ENCODE results near the gene TBC1D9B.

The TBC1D9B gene

DNA sequence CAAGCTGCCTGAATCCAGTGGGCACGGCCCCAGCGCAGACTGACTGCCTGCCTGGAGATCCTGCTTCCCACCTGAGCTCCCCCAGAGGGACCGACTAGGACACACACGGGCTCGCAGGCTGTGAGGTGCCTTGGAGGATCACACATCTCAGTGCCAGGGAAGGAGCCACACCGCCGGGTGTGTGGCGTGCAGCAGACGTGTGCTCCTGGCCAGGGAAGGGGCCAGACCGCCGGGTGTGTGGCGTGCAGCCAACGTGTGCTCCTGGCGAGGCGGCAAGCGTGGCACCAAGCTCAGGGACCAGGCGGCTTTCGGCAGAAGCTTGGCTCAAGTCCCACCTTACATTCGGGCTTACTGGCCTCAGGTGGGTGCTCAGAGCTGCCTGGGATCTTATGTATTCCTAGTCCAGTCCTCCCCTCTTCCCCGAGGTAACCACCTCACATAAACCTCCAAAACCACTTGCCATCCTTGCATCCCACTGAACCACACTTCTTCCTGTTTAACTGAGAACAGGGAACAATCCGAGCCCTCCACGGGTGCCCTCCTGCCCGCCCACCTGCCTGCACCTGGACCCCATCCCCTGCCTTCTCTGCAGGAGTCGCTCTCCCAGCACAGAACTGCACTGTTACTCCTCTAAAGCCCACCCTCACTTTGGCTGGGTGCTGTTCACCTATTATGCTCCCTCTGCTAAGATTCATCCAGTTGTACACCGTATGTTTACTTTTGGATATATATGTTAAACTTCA is 26.7 kb downstream of the TBC1D9B start:
- no peaks in the 10 kb centered on the region for H3K4me1 ChIP-seq (ENCODE audit: control insufficient read depth, low read depth, low read length)
- H3K4me3 ChIP-seq (ENCODE audit: low read length) = no peak overlapping the region
- no peak overlapping the region for H3K9ac ChIP-seq (ENCODE audit: low read length)
- H3K27ac ChIP-seq (ENCODE audit: low read length) = no peak overlapping the region
- no peaks in the 10 kb centered on the region for H3K27me3 ChIP-seq (ENCODE audit: control insufficient read depth, insufficient read depth, low read length)
- H3K36me3 ChIP-seq (ENCODE audit: control insufficient read depth, low read depth, low read length) = peaks cover 17% of the 10 kb centered on the region
- H3K9me3 ChIP-seq (ENCODE audit: control insufficient read depth, low read depth, low read length) = peaks cover 4% of the 10 kb centered on the region

- no peak overlapping the region for H3K9ac ChIP-seq (ENCODE audit: low read length)
- no peak overlapping the region for H3K27ac ChIP-seq (ENCODE audit: low read length)
- H3K36me3 ChIP-seq (ENCODE audit: control insufficient read depth, low read depth, low read length) = peaks cover 18% of the 10 kb centered on the region
- peaks cover 4% of the 10 kb centered on the region for H3K9me3 ChIP-seq (ENCODE audit: control insufficient read depth, low read depth, low read length)
- no peaks in the 10 kb centered on the region for H3K27me3 ChIP-seq (ENCODE audit: control insufficient read depth, insufficient read depth, low read length)
- no peaks in the 10 kb centered on the region for H3K4me1 ChIP-seq (ENCODE audit: control insufficient read depth, low read depth, low read length)
- H3K4me3 ChIP-seq (ENCODE audit: low read length) = no peak overlapping the region
Measured at GRCh38 chr5:179880066-179880650, 27.5 kb downstream of the TBC1D9B start.

DNA sequence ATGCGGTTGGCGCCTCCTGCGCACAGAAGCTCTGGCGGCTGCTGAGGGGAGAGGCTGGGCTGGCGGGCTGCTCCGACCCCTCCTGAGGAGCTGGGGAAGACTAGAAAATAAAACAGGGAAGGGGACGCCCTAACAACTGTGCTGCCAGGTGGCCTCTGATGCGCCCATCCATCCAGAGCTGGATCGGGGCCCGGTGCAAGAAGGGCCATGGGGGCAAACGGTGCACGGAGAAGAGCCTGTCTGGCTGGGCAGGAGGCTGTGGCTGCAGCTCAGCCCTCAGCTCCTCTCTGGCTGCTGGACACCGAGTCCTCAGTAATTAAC is 28.0 kb downstream of the TBC1D9B start:
- H3K27me3 ChIP-seq (ENCODE audit: control insufficient read depth, insufficient read depth, low read length) = no peaks in the 10 kb centered on the region
- peaks cover 4% of the 10 kb centered on the region for H3K9me3 ChIP-seq (ENCODE audit: control insufficient read depth, low read depth, low read length)
- no peaks in the 10 kb centered on the region for H3K4me1 ChIP-seq (ENCODE audit: control insufficient read depth, low read depth, low read length)
- H3K36me3 ChIP-seq (ENCODE audit: control insufficient read depth, low read depth, low read length) = peaks cover 15% of the 10 kb centered on the region
- H3K27ac ChIP-seq (ENCODE audit: low read length) = no peak overlapping the region
- no peak overlapping the region for H3K4me3 ChIP-seq (ENCODE audit: low read length)
- no peak overlapping the region for H3K9ac ChIP-seq (ENCODE audit: low read length)

GRCh38 chr5:179879003-179879689 is 28.6 kb downstream of the TBC1D9B start:
- H3K9me3 ChIP-seq (ENCODE audit: control insufficient read depth, low read depth, low read length) = peaks cover 4% of the 10 kb centered on the region
- H3K4me1 ChIP-seq (ENCODE audit: control insufficient read depth, low read depth, low read length) = no peaks in the 10 kb centered on the region
- no peak overlapping the region for H3K9ac ChIP-seq (ENCODE audit: low read length)
- H3K4me3 ChIP-seq (ENCODE audit: low read length) = no peak overlapping the region
- no peaks in the 10 kb centered on the region for H3K27me3 ChIP-seq (ENCODE audit: control insufficient read depth, insufficient read depth, low read length)
- H3K36me3 ChIP-seq (ENCODE audit: control insufficient read depth, low read depth, low read length) = peaks cover 12% of the 10 kb centered on the region
- H3K27ac ChIP-seq (ENCODE audit: low read length) = no peak overlapping the region

DNA sequence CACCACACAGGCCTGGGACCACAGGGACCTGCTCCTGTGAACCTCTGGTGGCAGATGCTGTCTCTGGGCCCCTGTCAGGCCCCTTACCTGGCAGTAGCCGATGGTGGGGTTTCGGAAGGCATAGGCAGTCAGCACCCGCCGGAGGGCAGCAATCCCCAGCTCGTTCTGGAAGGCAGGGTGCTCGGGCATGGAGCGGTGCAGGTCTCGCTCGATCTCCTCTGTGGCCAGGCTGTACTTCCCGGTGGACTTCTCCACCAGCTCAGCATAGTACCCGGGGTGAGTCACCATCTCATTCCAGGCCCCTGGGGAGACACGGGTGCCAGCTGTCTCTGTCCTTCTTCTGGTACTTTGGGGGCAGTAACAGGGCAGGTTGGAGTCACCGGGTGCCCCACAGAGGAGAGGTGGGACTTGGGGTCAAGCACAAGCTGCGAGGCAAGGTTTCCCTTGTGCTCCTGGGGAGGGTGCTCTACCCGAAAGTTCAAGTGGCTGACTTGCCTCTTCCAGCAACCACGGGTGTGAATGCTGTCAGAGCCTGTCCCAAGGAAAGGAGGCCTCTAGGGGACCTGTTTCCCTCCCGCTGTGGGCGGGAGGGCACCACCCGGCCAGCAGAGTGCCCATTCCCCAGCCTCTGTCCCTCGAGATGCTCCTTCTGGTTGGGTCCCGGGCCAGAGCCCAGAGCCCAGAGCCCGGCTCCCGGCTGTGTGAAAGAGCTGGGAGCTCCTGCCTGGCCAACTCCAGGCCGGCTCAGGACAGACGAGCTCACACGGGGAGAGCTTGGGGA is 29.3 kb downstream of the TBC1D9B start:
- no peaks in the 10 kb centered on the region for H3K9me3 ChIP-seq (ENCODE audit: control insufficient read depth, low read depth, low read length)
- H3K4me1 ChIP-seq (ENCODE audit: control insufficient read depth, low read depth, low read length) = no peaks in the 10 kb centered on the region
- H3K9ac ChIP-seq (ENCODE audit: low read length) = no peak overlapping the region
- H3K4me3 ChIP-seq (ENCODE audit: low read length) = no peak overlapping the region
- H3K36me3 ChIP-seq (ENCODE audit: control insufficient read depth, low read depth, low read length) = peaks cover 5% of the 10 kb centered on the region
- H3K27me3 ChIP-seq (ENCODE audit: control insufficient read depth, insufficient read depth, low read length) = no peaks in the 10 kb centered on the region
- H3K27ac ChIP-seq (ENCODE audit: low read length) = no peak overlapping the region

DNA sequence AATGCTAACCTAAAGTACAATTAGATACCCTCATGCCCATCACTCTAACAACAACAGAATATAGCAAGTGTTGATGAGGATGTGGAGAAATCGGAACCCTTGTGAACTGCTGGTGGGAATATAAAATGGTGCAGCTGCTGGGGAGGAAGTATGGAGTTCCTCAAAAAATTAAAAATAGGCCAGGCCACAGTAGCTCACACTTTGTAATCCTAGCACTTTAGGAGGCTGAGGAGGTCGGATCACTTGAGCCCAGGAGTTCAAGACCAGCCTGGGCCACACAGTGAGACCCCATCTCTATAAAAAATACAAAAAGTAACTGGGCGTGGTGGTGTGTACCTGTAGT is 31.1 kb downstream of the TBC1D9B start:
- Histone ChIP-seq H3K9ac (ENCODE audit: low read length) (no peak overlapping the region), H3K36me3 (ENCODE audit: control insufficient read depth, low read depth, low read length) (peaks cover 5% of the 10 kb centered on the region), H3K4me1 (ENCODE audit: control insufficient read depth, low read depth, low read length) (no peaks in the 10 kb centered on the region), H3K4me3 (ENCODE audit: low read length) (no peak overlapping the region), H3K27ac (ENCODE audit: low read length) (no peak overlapping the region), H3K9me3 (ENCODE audit: control insufficient read depth, low read depth, low read length) (no peaks in the 10 kb centered on the region), H3K27me3 (ENCODE audit: control insufficient read depth, insufficient read depth, low read length) (no peaks in the 10 kb centered on the region)

- Histone ChIP-seq H3K27me3 (ENCODE audit: control insufficient read depth, insufficient read depth, low read length) (no peaks in the 10 kb centered on the region), H3K9ac (ENCODE audit: low read length) (no peak overlapping the region), H3K36me3 (ENCODE audit: control insufficient read depth, low read depth, low read length) (peaks cover 5% of the 10 kb centered on the region), H3K4me3 (ENCODE audit: low read length) (no peak overlapping the region), H3K27ac (ENCODE audit: low read length) (no peak overlapping the region), H3K9me3 (ENCODE audit: control insufficient read depth, low read depth, low read length) (no peaks in the 10 kb centered on the region), H3K4me1 (ENCODE audit: control insufficient read depth, low read depth, low read length) (no peaks in the 10 kb centered on the region)
Measured at GRCh38 chr5:179875741-179876609, 31.7 kb downstream of the TBC1D9B start.

DNA sequence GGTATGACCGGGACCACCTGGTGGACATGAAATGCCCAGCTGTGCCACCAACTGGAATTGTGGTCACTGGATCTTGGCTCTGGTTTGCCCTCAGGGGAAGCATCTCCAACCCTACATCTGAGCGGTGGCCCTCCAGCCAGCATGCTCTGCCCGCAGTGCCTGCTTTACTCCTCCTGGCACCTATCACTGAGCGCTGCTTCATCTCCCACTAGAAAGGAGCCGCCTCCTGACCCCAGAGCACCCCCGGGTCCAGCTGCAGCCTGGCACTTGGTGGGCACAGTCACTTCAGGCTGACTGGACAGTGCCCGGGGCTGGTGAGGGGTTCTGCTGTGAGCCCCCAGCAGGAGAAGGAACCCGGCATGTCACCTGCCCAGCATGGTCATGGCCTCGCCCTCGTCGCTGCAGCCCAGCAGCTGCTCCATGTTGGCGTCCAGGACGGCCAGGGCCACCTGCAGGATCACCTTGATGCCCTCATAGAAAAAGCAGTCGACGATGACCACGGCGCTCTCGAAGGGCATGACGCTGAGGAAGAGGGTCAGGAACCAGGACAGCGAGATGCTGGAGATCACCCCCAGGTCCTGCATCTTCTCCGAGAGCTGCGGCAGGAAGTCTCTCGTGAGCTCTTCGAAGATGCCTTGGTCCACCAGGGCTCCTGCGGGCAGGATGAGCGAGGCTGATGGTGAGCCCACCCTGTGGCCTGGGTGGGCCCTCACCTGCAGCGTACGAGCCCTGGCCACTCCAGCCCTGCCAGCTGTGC is 33.0 kb downstream of the TBC1D9B start:
- Histone ChIP-seq H3K4me3 (ENCODE audit: low read length) (no peak overlapping the region), H3K4me1 (ENCODE audit: control insufficient read depth, low read depth, low read length) (no peaks in the 10 kb centered on the region), H3K27me3 (ENCODE audit: control insufficient read depth, insufficient read depth, low read length) (no peaks in the 10 kb centered on the region), H3K9me3 (ENCODE audit: control insufficient read depth, low read depth, low read length) (no peaks in the 10 kb centered on the region), H3K27ac (ENCODE audit: low read length) (no peak overlapping the region), H3K9ac (ENCODE audit: low read length) (no peak overlapping the region), H3K36me3 (ENCODE audit: control insufficient read depth, low read depth, low read length) (peaks cover 5% of the 10 kb centered on the region)

DNA sequence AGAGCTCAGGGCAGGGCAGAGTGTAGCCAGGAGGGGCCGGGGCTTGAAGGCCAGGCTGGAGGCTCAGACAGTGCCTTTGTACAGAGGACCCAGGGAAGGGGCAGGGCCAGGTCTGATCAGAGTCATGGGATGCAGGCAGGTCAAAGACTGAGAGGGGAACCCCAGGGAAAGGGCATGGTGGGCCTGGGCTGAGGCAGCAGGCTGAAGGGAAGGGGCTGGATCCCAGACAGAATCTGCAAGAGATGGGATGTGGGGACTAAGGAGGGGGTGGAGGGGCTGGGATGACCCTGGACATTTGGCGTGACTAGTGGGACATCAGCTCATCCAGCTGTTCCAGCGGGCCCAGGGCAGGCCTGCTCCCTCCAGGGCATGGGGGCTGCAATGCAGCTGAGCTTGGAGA is 33.6 kb downstream of the TBC1D9B start:
- Histone ChIP-seq H3K9me3 (ENCODE audit: control insufficient read depth, low read depth, low read length) (no peaks in the 10 kb centered on the region), H3K36me3 (ENCODE audit: control insufficient read depth, low read depth, low read length) (peaks cover 5% of the 10 kb centered on the region), H3K9ac (ENCODE audit: low read length) (no peak overlapping the region), H3K27ac (ENCODE audit: low read length) (no peak overlapping the region), H3K4me1 (ENCODE audit: control insufficient read depth, low read depth, low read length) (no peaks in the 10 kb centered on the region), H3K4me3 (ENCODE audit: low read length) (no peak overlapping the region), H3K27me3 (ENCODE audit: control insufficient read depth, insufficient read depth, low read length) (no peaks in the 10 kb centered on the region)

- H3K4me3 ChIP-seq (ENCODE audit: low read length) = no peak overlapping the region
- no peaks in the 10 kb centered on the region for H3K4me1 ChIP-seq (ENCODE audit: control insufficient read depth, low read depth, low read length)
- H3K36me3 ChIP-seq (ENCODE audit: control insufficient read depth, low read depth, low read length) = peaks cover 5% of the 10 kb centered on the region
- H3K9me3 ChIP-seq (ENCODE audit: control insufficient read depth, low read depth, low read length) = no peaks in the 10 kb centered on the region
- no peak overlapping the region for H3K9ac ChIP-seq (ENCODE audit: low read length)
- H3K27me3 ChIP-seq (ENCODE audit: control insufficient read depth, insufficient read depth, low read length) = no peaks in the 10 kb centered on the region
- H3K27ac ChIP-seq (ENCODE audit: low read length) = no peak overlapping the region
Measured at GRCh38 chr5:179873588-179874110, 34.0 kb downstream of the TBC1D9B start.

Data from iPS-18a (cell line).